Nephron progenitor cell (in vitro differentiated cells): Measurements from ENCODE around the gene GPC3.

Source experiments
- DNase-seq: peaks from one replicate; pipeline ENCODE4 v3.0.0; 2021
- H3K27ac Mint-ChIP-seq: 2 replicates; pipeline ENCODE4 v1.8.0; 2021; ENCODE audit warnings: mild to moderate bottlenecking, moderate library complexity, mixed read lengths
- H3K27me3 Mint-ChIP-seq: 2 replicates; pipeline ENCODE4 v1.8.0; 2021; ENCODE audit warnings: mild to moderate bottlenecking, low read depth, mixed read lengths; ENCODE audit not compliant: poor library complexity
- H3K36me3 Mint-ChIP-seq: 2 replicates; pipeline ENCODE4 v1.8.0; 2021; ENCODE audit warnings: low read depth, mixed read lengths
- H3K4me1 Mint-ChIP-seq: 2 replicates; pipeline ENCODE4 v1.8.0; 2021; ENCODE audit warnings: mixed read lengths
- H3K4me3 Mint-ChIP-seq: 2 replicates; pipeline ENCODE4 v1.8.0; 2021; ENCODE audit warnings: mild to moderate bottlenecking, moderate library complexity, mixed read lengths
- H3K9me3 Mint-ChIP-seq: 2 replicates; pipeline ENCODE4 v1.8.0; 2021; ENCODE audit warnings: mild to moderate bottlenecking, moderate library complexity, mixed read lengths
- CTCF ChIP-seq: fragments of 200-600 bp; sonication (generic); IDR thresholded peaks from 2 replicates; pipeline ENCODE4 v1.5.0; 2021; ENCODE audit warnings: antibody characterized with exemption

GPC3 gene

DNA sequence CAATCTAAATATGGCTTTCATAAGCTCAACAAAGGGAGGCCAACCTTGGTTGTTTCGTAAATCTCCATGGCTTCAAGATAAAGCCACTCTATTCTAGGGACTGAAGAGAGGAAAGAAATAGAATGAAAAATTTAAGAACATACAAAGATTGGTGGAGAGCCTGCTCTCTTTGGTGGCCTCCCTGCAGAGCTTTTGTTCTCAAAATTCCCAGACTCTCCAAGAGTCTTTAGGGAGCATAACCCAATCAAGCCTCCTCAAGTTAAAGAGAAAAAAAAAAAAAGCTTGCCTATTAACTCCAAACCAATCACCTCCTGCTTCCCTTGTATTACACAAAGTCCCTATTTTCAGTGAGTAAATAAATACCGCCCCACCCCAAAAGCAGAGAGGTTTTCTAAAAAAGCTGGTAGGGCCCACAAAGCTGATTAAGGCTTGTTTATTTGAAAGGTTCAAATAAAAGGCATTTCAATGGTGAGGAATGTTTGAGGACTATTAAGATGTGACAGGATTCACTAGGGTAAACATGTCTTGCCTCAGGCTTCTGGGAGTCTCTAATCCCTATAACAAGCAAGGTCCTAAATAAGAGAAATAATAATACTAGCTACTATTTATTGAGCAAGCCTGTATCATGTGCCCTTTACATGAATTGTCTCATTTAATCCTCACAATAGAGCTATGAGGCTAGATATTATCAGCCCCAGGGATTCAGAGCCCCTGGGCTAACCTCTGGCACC lies 71.6 kb downstream of the GPC3 start:
- Mint-ChIP-seq H3K4me3 (no peak overlapping the region), H3K27ac (peak overlapping the region; percentile 62)
- DNase-seq = no peak

DNA sequence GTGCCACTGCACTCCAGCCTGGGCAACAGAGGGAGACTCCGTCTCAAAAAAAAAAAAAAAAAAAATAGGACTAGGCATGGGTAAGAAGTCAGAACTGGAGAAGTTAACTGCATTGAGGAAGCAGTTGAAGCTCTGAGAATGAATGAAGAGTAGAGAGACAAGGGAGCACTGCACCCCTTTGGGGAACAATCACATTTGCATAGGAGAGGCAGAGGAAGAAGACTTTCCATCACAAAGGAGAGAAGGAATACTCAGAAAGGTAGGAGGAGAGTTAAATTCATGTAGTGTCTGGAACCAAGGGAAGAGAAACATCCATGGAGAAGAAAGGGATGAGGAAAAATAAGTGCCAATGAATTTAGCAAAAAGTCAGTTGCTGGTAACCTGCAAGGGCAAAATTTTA lies 72.4 kb downstream of the GPC3 start:
- peak overlapping the region; percentile 45 for H3K27ac Mint-ChIP-seq
- H3K27me3 Mint-ChIP-seq = no peaks in the 10 kb centered on the region
- no peak overlapping the region for H3K4me3 Mint-ChIP-seq
- H3K4me1 Mint-ChIP-seq = peaks cover 46% of the 10 kb centered on the region
- peaks cover 26% of the 10 kb centered on the region for H3K36me3 Mint-ChIP-seq
- H3K9me3 Mint-ChIP-seq = peaks cover 22% of the 10 kb centered on the region
- no peak for TF ChIP-seq CTCF
- no peak for DNase-seq

More for the DNA sequence above, 71.6 kb downstream of the GPC3 start:
- peaks cover 32% of the 10 kb centered on the region for H3K36me3 Mint-ChIP-seq
- H3K4me1 Mint-ChIP-seq = peaks cover 53% of the 10 kb centered on the region
- no peak for TF ChIP-seq CTCF
- H3K9me3 Mint-ChIP-seq = peaks cover 22% of the 10 kb centered on the region
- no peaks in the 10 kb centered on the region for H3K27me3 Mint-ChIP-seq

DNA sequence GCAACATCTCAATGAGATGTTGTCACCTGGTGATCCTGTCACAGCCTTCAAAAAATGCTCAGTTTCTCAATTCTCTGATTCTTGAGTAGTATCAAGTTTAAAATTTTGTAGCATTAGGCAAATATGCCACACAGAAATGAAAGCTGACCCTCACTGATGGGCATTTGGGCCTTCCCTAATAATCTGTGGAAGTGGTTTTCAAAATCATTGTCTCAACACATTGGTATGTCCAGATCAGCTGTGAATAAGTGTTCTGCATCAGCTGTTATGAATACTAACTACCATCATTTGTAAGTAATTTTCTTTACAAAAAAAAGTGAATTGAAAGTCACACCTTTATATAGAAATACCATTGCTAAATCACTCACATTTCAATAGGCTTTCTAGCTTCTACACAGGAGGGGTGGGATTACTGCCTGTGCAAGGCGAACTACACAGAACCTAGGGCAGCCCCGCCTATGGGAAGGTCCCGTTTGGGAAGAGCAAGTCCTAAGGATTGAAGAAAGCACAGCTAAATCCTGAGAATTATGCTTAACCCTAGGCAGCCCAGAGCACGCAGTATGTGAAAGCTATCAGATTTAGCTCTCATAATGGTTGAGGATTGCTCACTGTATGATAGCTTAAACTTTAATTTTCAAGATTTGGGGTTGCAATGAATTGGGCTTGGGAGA lies 73.4 kb downstream of the GPC3 start:
- no peak for DNase-seq
- peaks cover 22% of the 10 kb centered on the region for H3K36me3 Mint-ChIP-seq
- H3K4me1 Mint-ChIP-seq = peaks cover 46% of the 10 kb centered on the region
- no peak overlapping the region for H3K4me3 Mint-ChIP-seq
- no peaks in the 10 kb centered on the region for H3K27me3 Mint-ChIP-seq
- TF ChIP-seq CTCF = no peak
- peaks cover 13% of the 10 kb centered on the region for H3K9me3 Mint-ChIP-seq
- peak overlapping the region; percentile 63 for H3K27ac Mint-ChIP-seq

DNA sequence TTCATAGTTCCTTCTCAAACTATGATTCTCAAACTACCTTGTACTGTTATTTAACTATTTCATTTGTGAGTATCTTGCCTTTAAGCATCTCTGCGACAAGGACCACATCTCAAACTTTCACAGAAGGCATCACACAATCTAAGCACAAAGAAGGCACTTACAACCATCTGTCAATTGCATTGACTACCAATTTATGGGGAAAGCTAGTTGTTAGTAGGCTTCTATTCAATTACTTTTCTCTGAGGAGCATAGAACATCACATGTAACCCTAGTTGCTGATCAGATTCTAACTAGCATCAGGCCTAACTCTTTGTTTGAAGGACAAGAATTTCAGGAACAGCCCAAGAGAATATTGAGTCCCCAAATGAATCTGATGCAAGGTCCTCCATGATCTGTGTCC lies 74.9 kb downstream of the GPC3 start:
- peaks cover 10% of the 10 kb centered on the region for H3K36me3 Mint-ChIP-seq
- H3K4me1 Mint-ChIP-seq = peaks cover 52% of the 10 kb centered on the region
- H3K9me3 Mint-ChIP-seq = peaks cover 4% of the 10 kb centered on the region
- H3K4me3 Mint-ChIP-seq = no peak overlapping the region
- no peak for TF ChIP-seq CTCF
- H3K27ac Mint-ChIP-seq = no peak overlapping the region
- no peaks in the 10 kb centered on the region for H3K27me3 Mint-ChIP-seq
- DNase-seq = no peak

GRCh38 chrX:133909888-133910287 lies 75.5 kb downstream of the GPC3 start:
- Mint-ChIP-seq H3K27ac (no peak overlapping the region), H3K4me3 (no peak overlapping the region), H3K9me3 (no peaks in the 10 kb centered on the region), H3K27me3 (no peaks in the 10 kb centered on the region), H3K36me3 (peaks cover 6% of the 10 kb centered on the region), H3K4me1 (peaks cover 56% of the 10 kb centered on the region)
- no peak for TF ChIP-seq CTCF
- DNase-seq = no peak
